Mucosa of rectum (tissue), 2 donors: ENCODE measurements around the gene ARHGAP8.
"Not testable (repeated sequence)": the region's sequence is repeated elsewhere in the genome, so short reads cannot be mapped to it uniquely, and the experiment has no call there.

Experiments used
- H3K27ac ChIP-seq, 2 donors: one replicate each; pipeline ENCODE4 v1.7.0; 2013; ENCODE audit warnings: inconsistent platforms in 2 of 2, low read depth in 2 of 2, low read length in 2 of 2
- H3K27me3 ChIP-seq, 2 donors: one replicate each; pipeline ENCODE4 v1.7.0; 2013; ENCODE audit warnings: low read length in 2 of 2; ENCODE audit not compliant: control insufficient read depth in 2 of 2, insufficient read depth in 2 of 2
- H3K36me3 ChIP-seq, 2 donors: one replicate each; pipeline ENCODE4 v1.7.0; 2013; ENCODE audit warnings: low read length in 2 of 2; ENCODE audit not compliant: control insufficient read depth in 2 of 2, insufficient read depth in 2 of 2
- H3K4me1 ChIP-seq, 2 donors: one replicate each; pipeline ENCODE4 v1.7.0; 2013; ENCODE audit warnings: low read length in 2 of 2, mild to moderate bottlenecking in 1 of 2; ENCODE audit not compliant: control insufficient read depth in 2 of 2, insufficient read depth in 2 of 2
- H3K4me3 ChIP-seq, 2 donors: one replicate each; pipeline ENCODE4 v1.7.0; 2013; ENCODE audit warnings: low read length in 2 of 2
- H3K9ac ChIP-seq, 2 donors: one replicate each; pipeline ENCODE4 v1.7.0; 2013; ENCODE audit warnings: low read length in 2 of 2, low read depth in 1 of 2, mild to moderate bottlenecking in 1 of 2
- H3K9me3 ChIP-seq, 2 donors: one replicate each; pipeline ENCODE4 v1.7.0; 2013; ENCODE audit warnings: low read length in 2 of 2; ENCODE audit not compliant: control insufficient read depth in 2 of 2
- donor health status: healthy.
- donor health status: Normal muscosa, but diverticular disease.

The ARHGAP8 gene

DNA sequence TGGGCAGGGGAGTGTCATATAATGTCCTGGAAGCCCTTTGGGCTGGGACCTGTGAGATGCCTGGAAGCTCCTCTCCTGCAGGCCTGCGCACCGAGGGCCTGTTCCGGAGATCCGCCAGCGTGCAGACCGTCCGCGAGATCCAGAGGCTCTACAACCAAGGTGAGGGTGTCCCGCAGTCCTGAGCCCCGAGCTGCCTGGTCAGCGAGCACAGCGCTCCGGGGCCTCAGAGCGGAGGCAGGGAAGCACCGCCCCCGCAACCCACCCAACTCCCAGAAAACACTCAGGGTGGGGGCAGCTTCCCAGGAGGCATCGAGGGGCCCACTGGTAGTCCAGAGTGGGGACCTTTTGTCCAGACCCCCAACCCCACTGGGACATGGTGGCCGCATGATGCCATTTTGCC is 95.5 kb downstream of the ARHGAP8 start:
- Histone ChIP-seq H3K27ac (no peak overlapping the region), H3K4me3 (no peak overlapping the region), H3K36me3 (peaks cover 3 to 6% of the 10 kb centered on the region in 2 donors), H3K27me3 (no peaks in the 10 kb centered on the region), H3K9me3 (no peaks in the 10 kb centered on the region), H3K9ac (no peak overlapping the region), H3K4me1 (no peaks in the 10 kb centered on the region)

DNA sequence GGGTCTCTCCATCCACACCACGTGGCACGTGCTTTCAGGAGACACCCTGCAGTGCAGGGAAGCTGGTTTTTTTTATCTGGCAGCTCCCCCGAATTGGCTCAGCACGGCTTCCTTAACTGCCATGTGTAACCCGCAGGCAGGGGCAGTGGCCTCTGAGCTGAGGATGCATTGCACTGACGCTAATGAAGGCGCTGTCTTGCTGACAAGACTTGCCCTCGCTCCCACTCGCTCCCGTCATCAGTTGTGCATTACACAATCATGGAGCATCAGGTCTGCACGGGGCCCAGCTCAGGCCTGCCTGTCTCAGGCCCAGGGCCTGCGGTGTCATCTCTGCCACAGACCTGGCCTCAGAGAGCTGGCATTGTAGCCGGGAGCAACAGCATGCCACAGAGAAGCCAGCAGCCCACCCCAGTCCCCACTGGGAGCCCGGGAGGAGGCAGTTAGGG is 95.9 kb downstream of the ARHGAP8 start:
- Histone ChIP-seq H3K27me3 (no peaks in the 10 kb centered on the region), H3K4me3 (no peak overlapping the region), H3K4me1 (no peaks in the 10 kb centered on the region), H3K9me3 (no peaks in the 10 kb centered on the region), H3K9ac (no peak overlapping the region), H3K27ac (no peak overlapping the region), H3K36me3 (peaks cover 3 to 6% of the 10 kb centered on the region in 2 donors)

DNA sequence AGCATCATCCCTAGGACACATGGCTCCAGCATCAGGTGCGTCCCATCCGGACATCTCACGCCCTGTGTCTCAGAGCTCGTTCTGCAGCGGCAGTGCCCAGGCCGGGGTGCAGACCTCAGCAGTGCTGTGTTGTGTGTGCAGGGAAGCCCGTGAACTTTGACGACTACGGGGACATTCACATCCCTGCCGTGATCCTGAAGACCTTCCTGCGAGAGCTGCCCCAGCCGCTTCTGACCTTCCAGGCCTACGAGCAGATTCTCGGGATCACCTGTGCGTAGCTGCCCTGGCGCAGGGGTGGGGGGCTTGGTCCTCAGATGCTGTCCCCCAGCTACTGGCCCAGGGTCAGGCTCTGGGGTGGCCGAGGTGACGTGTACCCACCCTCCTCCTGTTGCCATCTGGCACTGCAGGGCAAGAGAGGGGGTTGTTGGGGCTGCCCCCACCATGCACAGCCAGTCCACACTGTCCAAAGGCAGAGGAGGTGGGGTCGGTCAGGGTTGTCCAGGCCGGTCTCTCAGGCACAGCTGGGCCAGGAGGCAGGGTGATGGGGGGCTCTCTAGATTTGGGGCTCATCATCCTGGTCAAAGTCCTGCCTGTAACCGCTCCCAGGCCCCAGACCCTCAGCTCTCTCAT is 96.5 kb downstream of the ARHGAP8 start:
- H3K4me1 ChIP-seq, result no peaks in the 10 kb centered on the region
- H3K27me3 ChIP-seq, result no peaks in the 10 kb centered on the region
- peaks cover 3 to 6% of the 10 kb centered on the region in 2 donors for H3K36me3 ChIP-seq
- no peak overlapping the region for H3K4me3 ChIP-seq
- H3K27ac ChIP-seq, result no peak overlapping the region
- no peak overlapping the region for H3K9ac ChIP-seq
- no peaks in the 10 kb centered on the region for H3K9me3 ChIP-seq

DNA sequence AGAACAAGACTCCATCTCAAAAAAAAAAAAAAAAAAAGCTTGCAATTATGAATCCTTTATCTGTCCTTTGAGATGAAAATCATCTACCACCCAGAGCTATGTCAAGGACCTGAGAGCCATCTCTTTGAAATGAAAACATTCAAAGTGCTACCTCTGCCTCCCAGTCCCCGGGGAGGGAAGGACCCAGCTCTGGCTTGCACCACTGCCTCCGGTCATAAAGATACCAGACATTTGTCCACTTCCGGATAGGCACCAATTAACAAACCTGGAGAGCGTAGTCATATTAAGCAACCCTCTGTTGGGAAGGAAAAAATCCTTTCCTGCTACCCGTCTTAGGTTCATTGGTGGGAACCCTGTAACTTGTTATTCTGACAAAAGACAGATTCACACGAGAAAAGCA is 98.6 kb downstream of the ARHGAP8 start:
- no peak overlapping the region for H3K4me3 ChIP-seq
- no peaks in the 10 kb centered on the region for H3K4me1 ChIP-seq
- peaks cover 3 to 6% of the 10 kb centered on the region in 2 donors for H3K36me3 ChIP-seq
- no peaks in the 10 kb centered on the region for H3K9me3 ChIP-seq
- H3K9ac ChIP-seq, result no peak overlapping the region
- no peak overlapping the region for H3K27ac ChIP-seq
- no peaks in the 10 kb centered on the region for H3K27me3 ChIP-seq

DNA sequence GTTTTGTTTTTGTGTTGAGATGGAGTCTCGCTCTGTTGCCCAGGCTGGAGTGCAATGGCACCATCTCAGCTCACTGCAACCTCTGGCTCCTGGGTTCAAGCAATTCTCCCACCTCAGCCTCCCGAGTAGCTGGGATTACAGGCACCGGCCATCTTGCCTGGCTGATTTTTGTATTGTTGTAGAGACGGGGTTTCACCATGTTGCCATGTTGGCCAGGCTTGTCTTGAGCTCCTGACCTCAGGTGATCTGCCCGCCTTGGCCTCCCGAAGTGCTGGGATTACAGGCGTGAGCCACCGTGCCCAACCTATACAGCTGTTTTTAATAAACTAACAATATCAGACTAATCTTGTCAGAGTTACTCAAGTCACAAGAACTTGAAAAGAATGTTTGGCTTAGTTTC is 102.3 kb downstream of the ARHGAP8 start:
- H3K4me1 ChIP-seq, H3K27me3 ChIP-seq, H3K9ac ChIP-seq, H3K9me3 ChIP-seq, H3K27ac ChIP-seq, H3K4me3 ChIP-seq, H3K36me3 ChIP-seq: not testable (repeated sequence)

DNA sequence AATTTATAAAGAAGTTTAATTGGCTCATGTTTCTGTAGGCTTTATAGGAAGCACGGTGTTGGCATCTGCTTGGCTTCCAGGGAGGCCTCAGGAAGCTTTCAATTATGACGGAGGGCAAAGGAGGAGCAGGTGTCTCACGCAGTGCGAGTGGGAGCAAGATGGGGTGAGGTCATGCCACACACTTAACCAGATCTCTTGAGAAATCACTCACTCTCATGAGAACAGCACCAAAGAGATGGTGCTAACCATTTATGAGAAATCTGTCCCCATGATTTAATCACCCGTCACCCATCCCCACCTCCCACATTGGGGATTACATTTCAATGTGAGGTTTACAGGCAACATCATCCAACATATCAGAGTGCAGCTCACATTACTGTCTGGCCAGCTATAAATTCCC is 103.5 kb downstream of the ARHGAP8 start:
- H3K4me3 ChIP-seq, result no peak overlapping the region
- H3K9ac ChIP-seq, result no peak overlapping the region
- H3K9me3 ChIP-seq, result no peaks in the 10 kb centered on the region
- peaks cover 1 to 4% of the 10 kb centered on the region in 2 donors for H3K36me3 ChIP-seq
- H3K27ac ChIP-seq, result no peak overlapping the region
- H3K4me1 ChIP-seq, result peaks cover 0 to 3% of the 10 kb centered on the region in 2 donors
- H3K27me3 ChIP-seq, result no peaks in the 10 kb centered on the region

DNA sequence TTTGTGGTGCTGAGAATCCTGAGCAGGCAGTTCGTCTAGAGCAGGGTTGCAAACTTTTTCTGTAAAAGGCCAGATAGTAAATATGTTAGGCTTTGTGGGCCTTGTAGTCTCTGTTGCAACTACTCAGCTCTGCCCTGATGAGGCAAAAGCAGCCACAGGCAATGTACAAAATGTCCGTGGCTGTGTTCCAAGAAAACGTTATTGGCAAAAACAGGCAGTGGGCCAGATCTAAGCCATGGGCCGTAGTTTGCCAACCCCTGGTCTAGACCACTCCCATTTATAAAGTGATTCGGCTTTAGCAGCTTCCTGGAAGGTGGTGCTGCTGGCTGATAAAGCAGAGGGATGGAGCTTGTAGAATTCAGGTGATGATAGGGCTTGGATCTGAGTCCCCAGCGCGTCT is 106.4 kb downstream of the ARHGAP8 start:
- H3K9ac ChIP-seq, H3K27me3 ChIP-seq, H3K4me3 ChIP-seq, H3K9me3 ChIP-seq, H3K4me1 ChIP-seq, H3K36me3 ChIP-seq, H3K27ac ChIP-seq: not testable (repeated sequence)

DNA sequence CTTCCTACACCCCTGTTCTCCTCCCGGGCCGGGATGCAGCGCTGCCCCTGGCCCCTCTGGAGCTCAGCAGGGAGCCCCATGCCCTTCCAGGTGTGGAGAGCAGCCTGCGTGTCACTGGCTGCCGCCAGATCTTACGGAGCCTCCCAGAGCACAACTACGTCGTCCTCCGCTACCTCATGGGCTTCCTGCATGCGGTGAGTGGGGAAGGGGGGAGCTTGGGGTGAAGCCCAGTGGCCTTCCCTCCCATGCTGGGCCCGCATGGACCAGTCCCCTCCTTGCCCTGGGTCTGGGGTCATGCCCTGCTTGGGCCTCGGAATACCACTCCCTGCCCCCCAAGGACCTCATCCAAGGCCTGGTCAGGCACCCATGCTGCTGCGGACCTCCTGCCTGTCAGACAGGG is 107.3 kb downstream of the ARHGAP8 start:
- H3K4me1 ChIP-seq, result peaks cover 0 to 3% of the 10 kb centered on the region in 2 donors
- no peaks in the 10 kb centered on the region for H3K9me3 ChIP-seq
- H3K27me3 ChIP-seq, result no peaks in the 10 kb centered on the region
- H3K36me3 ChIP-seq, result peaks cover 4% of the 10 kb centered on the region in 2 donors
- no peak overlapping the region for H3K27ac ChIP-seq
- no peak overlapping the region for H3K4me3 ChIP-seq
- H3K9ac ChIP-seq, result no peak overlapping the region

DNA sequence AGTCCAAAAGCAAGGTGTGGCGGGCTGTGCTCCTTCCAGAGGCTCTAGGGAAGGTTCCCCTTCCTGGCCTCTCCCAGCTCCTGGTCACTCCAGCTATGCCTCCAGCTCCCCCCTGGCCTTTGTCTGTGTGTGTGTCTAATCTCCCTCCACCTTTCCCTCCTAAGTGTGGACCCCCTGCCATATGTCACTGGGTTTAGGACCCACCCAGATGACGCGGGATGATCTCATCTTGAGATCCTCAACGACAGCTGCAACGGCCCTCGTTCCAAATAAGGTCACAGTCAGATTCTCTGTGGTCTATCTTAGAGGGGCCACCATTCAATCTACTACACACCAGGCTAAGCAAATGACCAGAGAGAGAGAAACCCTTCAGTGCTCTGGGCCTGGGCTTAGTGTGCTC is 107.9 kb downstream of the ARHGAP8 start:
- H3K9ac ChIP-seq, result no peak overlapping the region
- H3K27me3 ChIP-seq, result no peaks in the 10 kb centered on the region
- peaks cover 4% of the 10 kb centered on the region in 2 donors for H3K36me3 ChIP-seq
- no peak overlapping the region for H3K27ac ChIP-seq
- peaks cover 0 to 3% of the 10 kb centered on the region in 2 donors for H3K4me1 ChIP-seq
- no peaks in the 10 kb centered on the region for H3K9me3 ChIP-seq
- no peak overlapping the region for H3K4me3 ChIP-seq

DNA sequence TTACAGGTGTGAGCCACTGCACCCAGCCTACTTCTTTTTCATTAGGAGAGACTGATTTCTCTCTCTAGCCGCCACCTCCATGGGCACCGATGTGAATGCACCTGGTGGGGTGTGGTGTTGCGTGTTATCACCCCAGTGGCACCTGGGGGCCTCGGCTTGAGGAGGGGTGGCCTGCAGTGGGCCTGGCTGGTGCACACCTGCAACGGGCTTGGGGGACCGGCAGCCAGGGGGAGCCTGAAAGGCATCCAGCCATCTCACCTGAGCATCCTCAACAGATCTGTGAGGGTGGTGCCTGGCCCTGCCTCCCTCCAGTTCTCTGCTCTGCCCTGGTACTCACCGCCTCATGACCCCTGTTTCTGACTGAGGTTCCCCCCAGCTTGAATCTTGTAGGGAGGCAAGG is 108.9 kb downstream of the ARHGAP8 start:
- H3K9ac ChIP-seq, result no peak overlapping the region
- H3K4me3 ChIP-seq, result no peak overlapping the region
- no peaks in the 10 kb centered on the region for H3K27me3 ChIP-seq
- H3K27ac ChIP-seq, result no peak overlapping the region
- H3K4me1 ChIP-seq, result peaks cover 0 to 3% of the 10 kb centered on the region in 2 donors
- peaks cover 0 to 4% of the 10 kb centered on the region in 2 donors for H3K36me3 ChIP-seq
- H3K9me3 ChIP-seq, result no peaks in the 10 kb centered on the region

DNA sequence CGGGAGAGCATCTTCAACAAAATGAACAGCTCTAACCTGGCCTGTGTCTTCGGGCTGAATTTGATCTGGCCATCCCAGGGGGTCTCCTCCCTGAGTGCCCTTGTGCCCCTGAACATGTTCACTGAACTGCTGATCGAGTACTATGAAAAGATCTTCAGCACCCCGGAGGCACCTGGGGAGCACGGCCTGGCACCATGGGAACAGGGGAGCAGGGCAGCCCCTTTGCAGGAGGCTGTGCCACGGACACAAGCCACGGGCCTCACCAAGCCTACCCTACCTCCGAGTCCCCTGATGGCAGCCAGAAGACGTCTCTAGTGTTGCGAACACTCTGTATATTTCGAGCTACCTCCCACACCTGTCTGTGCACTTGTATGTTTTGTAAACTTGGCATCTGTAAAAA is 109.9 kb downstream of the ARHGAP8 start:
- no peak overlapping the region for H3K9ac ChIP-seq
- peaks cover 0 to 4% of the 10 kb centered on the region in 2 donors for H3K36me3 ChIP-seq
- H3K4me1 ChIP-seq, result peaks cover 0 to 3% of the 10 kb centered on the region in 2 donors
- no peak overlapping the region for H3K27ac ChIP-seq
- H3K4me3 ChIP-seq, result no peak overlapping the region
- H3K9me3 ChIP-seq, result no peaks in the 10 kb centered on the region
- H3K27me3 ChIP-seq, result no peaks in the 10 kb centered on the region
